NB4 (cell line): ENCODE results near the gene ABCD1.

Experiments
- DNase-seq: peaks from one replicate; pipeline ENCODE4 v3.0.0; 2010; ENCODE audit warnings: low read depth
- H3K4me3 ChIP-seq: one replicate; pipeline ENCODE4 v1.5.1; 2011; ENCODE audit warnings: mild to moderate bottlenecking, low read depth, low read length, moderate library complexity
- MYC ChIP-seq: IDR thresholded peaks from 2 replicates; pipeline ENCODE4 v1.6.1; 2011; ENCODE audit warnings: low read depth, low read length
- POLR2A ChIP-seq: IDR thresholded peaks from 2 replicates; pipeline ENCODE4 v1.6.1; 2011; ENCODE audit warnings: mild to moderate bottlenecking; ENCODE audit not compliant: insufficient read length; ENCODE audit errors: extremely low read depth
- TF ChIP-seq, protein P1 (sequence below): IDR thresholded peaks from 2 replicates; pipeline ENCODE4 v1.6.1; 2011; ENCODE audit warnings: low read depth, low read length
- TF ChIP-seq, protein P2 (sequence below): IDR thresholded peaks from one replicate; pipeline ENCODE4 v1.5.1; 2012; ENCODE audit warnings: low read depth, low read length

The ABCD1 gene

DNA sequence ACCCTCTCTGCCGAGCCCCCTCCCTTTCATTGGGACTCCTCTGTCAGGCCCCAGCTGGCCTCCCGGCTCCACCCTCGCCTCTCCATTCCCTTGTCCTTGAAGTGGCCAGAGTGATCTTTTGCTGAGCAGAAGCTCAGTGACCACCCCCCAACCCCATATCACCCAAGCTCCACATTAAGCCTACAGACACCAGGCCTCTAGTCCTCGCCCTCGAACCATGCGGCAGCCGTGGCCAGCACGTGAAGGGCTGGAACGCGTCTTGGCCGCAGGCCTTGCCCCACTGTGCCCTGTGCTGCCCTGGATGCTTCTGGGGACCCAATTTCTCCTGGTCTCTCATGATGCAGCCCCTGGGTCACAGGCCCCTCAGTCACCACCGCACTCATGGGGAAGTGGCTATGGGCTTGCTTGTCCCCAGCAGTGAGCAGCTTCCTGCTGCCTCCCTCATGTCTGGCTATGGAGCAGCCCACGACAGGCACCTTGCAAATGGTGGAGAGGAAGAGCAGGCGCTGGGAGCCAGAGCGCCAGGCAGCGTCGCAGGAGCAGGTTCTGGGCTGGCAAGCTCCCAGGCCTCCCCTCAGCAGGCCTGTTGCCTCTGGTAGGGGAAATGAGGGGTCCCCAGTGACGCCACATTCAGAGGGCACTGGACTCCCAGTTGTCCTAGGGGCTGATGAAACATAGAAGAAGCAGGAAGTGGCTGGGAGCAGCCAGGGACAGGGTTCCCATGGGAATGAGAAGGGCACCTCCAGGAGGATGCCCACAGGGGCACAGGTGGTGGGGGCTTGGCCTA lies 55.4 kb downstream of the ABCD1 start:
- no peak for TF ChIP-seq MYC
- TF ChIP-seq, protein P1, sequence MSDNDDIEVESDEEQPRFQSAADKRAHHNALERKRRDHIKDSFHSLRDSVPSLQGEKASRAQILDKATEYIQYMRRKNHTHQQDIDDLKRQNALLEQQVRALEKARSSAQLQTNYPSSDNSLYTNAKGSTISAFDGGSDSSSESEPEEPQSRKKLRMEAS = no peak
- no peak for TF ChIP-seq POLR2A
- TF ChIP-seq, protein P2, sequence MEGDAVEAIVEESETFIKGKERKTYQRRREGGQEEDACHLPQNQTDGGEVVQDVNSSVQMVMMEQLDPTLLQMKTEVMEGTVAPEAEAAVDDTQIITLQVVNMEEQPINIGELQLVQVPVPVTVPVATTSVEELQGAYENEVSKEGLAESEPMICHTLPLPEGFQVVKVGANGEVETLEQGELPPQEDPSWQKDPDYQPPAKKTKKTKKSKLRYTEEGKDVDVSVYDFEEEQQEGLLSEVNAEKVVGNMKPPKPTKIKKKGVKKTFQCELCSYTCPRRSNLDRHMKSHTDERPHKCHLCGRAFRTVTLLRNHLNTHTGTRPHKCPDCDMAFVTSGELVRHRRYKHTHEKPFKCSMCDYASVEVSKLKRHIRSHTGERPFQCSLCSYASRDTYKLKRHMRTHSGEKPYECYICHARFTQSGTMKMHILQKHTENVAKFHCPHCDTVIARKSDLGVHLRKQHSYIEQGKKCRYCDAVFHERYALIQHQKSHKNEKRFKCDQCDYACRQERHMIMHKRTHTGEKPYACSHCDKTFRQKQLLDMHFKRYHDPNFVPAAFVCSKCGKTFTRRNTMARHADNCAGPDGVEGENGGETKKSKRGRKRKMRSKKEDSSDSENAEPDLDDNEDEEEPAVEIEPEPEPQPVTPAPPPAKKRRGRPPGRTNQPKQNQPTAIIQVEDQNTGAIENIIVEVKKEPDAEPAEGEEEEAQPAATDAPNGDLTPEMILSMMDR = no peak
- peak; percentile 76 for DNase-seq
- H3K4me3 ChIP-seq = no peak overlapping the region

DNA sequence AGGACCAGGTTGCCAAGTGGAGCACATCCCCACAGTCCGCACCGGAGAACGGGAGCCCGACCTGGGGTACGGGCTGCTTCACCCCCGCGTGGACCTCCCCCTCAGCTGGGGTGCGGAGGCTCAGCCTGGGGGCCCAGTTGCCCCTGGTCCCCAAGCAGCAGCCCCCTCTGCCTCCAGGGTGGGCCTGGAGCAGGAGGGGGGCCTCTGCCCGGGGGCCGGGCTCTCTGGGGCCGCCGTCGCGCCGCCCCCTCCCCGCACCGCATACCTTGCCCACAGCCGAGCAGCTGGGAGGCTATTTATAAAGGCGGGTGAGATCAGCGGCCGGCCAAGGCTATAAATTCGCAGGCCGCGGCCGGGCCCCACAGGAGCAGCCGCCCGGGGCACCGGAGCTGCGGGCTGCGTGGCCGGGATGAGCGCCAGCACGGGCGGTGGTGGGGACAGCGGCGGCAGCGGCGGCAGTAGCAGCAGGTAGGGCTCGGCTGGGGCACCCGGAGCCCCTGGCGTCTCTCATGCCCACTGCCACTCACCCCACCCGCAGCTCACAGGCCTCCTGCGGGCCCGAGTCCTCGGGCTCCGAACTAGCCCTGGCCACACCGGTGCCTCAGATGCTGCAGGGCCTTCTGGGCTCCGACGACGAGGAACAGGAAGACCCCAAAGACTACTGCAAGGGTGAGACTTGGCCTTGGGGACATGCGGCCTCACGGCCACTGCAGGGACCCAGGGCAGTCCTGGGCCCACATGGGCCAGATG lies 56.2 kb downstream of the ABCD1 start, which contains the start of gene SRPK3:
Gene SRPK3, plus strand, starts transcription at position 364 of the 750 bp plus-strand sequence. Its CDS starts 46 bp downstream, at position 410.
- no peak within 1 kb of the TSS for H3K4me3 ChIP-seq
- DNase-seq = peak; percentile 56
- TF ChIP-seq MYC (no peak), POLR2A (no peak)
- TF ChIP-seq, protein P2 = no peak
- TF ChIP-seq, protein P1 = no peak

DNA sequence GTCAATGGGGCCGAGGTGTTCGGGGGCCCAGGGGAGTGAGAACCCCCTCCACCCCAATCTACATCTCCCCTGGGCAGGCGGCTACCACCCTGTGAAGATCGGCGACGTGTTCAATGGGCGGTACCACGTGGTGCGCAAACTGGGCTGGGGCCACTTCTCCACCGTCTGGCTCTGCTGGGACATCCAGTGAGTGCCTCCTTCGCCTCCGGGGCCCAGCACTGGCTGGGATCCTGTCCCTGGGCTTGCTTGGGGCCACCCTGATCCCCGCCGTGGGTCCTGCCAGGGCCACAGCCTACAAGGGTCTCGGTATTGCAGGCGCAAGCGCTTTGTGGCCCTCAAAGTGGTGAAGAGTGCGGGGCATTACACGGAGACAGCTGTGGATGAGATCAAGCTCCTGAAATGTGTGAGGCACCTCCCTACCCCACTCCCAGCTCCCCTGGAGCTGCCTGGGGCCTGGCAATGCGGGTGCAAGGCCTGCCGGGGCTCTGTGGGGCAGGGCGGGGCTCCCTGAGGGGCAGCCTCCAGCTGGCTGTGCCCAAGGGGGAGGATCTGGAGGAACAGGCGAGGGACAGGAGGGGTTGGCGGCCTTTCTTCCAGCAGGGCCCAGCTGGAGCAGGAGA lies 56.9 kb downstream of the ABCD1 start:
- TF ChIP-seq, protein P2 = no peak
- TF ChIP-seq, protein P1 = no peak
- TF ChIP-seq MYC (no peak), POLR2A (no peak)
- no peak for DNase-seq
- no peak overlapping the region for H3K4me3 ChIP-seq

DNA sequence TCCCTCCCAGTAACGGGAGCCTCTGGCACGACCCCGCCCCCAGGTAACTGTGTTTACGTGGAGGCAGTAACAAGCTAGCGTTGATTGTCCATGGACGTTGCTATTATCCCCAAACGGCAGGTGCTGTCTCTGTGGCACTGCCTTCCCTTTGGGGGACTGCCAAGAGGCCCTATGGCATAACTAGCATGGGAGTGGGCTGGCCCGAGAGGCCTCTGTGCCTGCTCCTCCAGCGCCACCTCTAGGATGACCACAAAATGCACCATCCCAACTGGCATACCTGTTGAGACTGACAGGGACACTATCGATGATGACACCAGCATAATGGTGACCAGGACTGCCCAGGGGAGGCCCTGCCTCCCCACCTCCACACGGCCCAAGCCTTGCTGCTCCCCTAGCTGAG lies 57.7 kb downstream of the ABCD1 start:
- TF ChIP-seq, protein P1 = no peak
- TF ChIP-seq POLR2A (no peak), MYC (no peak)
- TF ChIP-seq, protein P2 = no peak
- peak; percentile 45 for DNase-seq

DNA sequence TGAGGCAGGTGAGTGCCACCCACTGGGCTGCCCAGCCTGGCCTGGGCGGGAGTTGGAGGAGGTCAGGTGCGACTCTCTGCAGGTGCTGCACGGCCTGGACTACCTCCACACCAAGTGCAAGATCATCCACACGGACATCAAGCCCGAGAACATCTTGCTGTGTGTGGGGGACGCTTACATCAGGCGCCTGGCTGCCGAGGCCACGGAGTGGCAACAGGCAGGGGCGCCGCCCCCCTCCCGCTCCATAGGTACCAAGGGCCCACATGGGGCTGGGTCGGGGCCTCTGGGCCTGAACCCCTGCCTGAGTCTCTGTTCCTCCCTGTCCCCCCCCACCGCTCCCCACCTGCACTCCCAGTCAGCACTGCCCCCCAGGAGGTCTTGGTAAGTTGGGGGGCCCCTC lies 58.2 kb downstream of the ABCD1 start:
- no peak for DNase-seq
- TF ChIP-seq MYC = no peak
- TF ChIP-seq, protein P2 = no peak
- TF ChIP-seq POLR2A = no peak
- TF ChIP-seq, protein P1 = no peak
- H3K4me3 ChIP-seq = no peak overlapping the region

More for the DNA sequence above, 57.7 kb downstream of the ABCD1 start:
- H3K4me3 ChIP-seq = no peak overlapping the region
